GM18517 (cell line): ENCODE results near the gene ARMC2.

Source experiments
- ATAC-seq: cut with Tn5 transposase; IDR thresholded peaks from one replicate; pipeline ENCODE4 v1.9.1; 2021; ENCODE audit warnings: mild to moderate bottlenecking, moderate library complexity; ENCODE audit not compliant: unreplicated experiment

Gene ARMC2

GRCh38 chr6:108982154-108983113 lies 134.2 kb downstream of the ARMC2 start:
- ATAC-seq: no peak

DNA sequence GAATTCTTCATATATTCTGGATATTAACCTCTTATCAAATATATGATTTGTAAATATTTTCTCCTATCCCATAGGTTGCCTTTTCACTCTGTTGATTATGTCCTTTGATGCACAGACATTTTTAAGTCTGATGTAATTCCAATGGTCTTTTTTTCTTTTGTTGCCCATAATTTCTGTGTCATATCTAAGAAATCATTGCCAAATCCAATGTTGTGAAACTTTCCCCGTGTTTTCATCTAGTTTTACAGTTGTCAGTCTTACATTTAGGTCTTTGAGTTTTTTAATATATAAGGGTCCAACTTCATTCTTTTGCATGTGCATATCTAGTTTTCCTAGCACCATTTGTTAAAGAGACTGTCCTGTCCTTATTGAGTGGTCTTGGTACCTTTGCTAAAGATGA lies 134.9 kb downstream of the ARMC2 start:
- ATAC-seq: no peak

DNA sequence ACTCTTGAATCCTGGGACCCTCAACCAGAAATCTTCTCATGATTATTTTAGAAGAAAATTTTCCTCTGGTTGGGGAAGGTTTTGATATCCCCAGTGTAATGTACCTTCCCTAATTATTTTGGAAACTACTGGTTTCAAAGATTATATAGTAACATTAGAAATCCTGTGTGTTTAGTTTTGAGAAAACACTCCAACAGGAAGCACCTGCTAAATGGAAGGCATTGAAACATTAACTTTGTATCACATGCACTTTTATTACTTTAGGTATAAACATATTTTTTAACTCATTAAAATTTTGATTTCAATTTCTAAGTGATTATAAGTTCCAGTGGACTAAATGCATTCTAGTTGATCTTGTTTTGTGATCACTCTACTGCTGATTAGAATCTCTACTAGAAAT lies 137.1 kb downstream of the ARMC2 start:
- ATAC-seq: no peak

GRCh38 chr6:108987156-108987555 lies 138.9 kb downstream of the ARMC2 start:
- no peak for ATAC-seq

DNA sequence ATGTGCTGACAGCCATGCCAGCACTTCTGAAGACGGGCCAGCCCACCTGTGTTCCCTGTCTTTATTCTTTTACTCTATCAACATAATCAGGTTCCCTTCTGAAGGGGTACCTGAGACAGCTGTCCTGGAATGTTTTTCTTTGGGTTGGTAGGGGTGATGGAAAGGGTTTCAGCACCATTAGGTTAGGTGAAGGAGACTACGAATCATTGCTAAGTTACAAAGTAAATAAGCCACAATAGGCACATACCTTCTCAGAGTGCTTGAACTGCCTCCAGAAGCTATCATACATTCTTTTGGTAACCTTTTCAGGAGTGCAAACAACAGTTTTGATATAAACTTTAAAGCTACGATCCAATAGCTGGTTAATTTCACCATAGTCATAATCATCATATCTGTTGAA lies 140.1 kb downstream of the ARMC2 start:
- no peak for ATAC-seq

GRCh38 chr6:108988765-108989164 lies 140.5 kb downstream of the ARMC2 start:
- ATAC-seq: no peak

- ATAC-seq: no peak
These were observed 141.5 kb downstream of the ARMC2 start for GRCh38 chr6:108989700-108990099.

DNA sequence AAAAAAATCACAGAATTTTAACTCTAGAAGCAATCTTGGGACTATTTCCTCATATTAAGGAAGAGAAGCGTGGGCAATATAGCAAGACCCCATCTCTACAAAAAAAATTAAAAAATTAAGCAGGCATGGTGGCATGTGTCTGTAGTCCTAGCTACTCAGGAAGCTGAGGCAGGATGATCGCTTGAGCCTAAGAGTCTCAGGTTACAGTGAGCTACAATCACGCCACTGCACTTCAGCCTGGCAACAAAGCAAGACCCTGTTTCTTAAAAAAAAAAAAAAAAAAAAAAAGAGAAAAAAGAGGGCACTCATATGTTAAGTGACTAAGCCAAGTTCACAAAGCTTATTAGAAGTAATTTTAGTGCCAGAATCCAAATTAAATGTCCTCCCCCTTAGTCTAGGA lies 145.7 kb downstream of the ARMC2 start:
- no peak for ATAC-seq

- ATAC-seq: no peak
These were observed 147.1 kb downstream of the ARMC2 start for GRCh38 chr6:108995296-108995695.

GRCh38 chr6:108996208-108996607 lies 148.0 kb downstream of the ARMC2 start:
- ATAC-seq: no peak

- ATAC-seq: no peak
These were observed 150.3 kb downstream of the ARMC2 start for GRCh38 chr6:108998485-108998884.

DNA sequence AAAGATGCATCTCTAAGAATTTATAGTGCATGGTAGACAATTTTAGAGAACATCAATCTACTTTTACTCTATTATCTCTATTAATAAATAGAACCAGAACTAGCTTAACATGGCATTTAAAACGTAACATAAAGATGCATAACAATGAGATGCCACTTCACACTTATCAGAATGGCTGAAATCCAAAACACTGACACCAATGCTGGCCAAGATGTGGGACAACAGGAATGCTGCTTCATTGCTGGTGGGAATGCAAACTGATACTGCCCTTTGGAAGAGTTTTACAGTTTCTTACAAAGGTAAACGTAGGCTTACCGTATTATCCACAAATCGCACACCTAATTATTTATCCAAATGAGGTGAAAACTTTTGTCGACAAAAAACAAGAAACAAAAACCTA lies 151.2 kb downstream of the ARMC2 start:
- no peak for ATAC-seq

DNA sequence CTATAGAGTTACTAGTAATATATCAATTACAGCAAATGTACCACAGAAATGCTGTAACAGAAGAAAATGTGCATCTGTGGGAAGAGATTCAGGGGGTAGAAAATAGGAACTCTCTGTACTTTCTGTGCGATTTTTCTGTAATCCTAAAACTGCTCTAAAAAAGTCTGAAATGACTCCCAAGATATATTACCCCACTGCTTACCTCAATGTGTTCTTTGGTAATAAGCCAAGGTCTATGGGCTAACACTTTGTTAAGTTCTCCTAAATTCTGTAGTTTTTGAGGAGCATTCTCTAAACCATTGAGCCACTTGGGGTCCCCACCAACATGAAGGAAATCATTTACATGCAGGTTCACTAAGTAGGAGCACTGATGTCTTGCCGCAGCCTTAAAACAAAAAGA lies 152.1 kb downstream of the ARMC2 start:
- no peak for ATAC-seq

GRCh38 chr6:109001291-109001894 lies 153.2 kb downstream of the ARMC2 start:
- ATAC-seq: no peak

DNA sequence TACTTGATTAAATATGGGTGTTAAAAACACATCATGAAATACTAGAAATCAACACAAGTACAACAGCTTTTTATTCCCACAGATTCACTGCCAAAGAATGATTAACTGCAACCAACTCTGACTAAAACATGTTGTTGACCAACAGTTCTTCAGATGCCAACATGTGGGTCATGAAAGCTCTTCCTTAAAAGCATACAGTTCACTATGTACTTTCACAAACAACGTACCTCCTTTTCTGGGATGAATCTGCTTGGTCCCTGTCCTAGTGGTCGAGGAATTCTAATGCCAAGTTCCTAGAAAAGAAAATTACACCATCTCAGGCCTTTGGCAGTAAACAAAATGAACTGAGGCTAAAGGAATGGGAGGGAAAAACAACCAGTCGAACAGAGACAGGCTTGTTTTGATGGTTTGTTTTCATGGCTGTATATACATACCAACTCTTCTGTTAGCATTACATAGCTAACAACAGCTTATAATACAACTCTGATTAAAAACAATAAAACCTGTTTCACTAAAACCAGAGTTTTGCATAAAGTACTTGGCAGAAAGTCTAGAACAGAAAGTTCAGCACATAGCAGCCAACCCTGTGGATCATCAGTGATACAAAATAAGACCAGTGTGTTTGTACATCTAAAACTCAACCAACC lies 154.0 kb downstream of the ARMC2 start:
- no peak for ATAC-seq

DNA sequence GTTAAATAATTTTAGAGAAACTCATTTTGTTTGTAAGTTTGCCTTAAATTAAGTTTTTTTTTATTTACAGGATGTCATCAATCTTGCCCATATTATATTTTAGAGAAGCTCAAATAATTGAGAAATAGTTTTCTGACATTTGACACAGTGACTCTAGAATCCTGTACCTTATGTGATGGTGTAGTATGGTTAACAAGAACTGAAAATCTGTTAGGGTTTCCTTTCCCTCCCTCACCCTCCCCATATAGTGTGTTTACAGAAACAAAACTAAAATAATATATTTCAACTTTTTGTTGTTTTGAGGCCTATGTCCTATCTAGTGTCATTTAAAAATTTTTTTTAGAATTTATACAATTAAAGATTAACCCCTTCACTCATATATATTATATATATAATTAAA lies 154.7 kb downstream of the ARMC2 start:
- ATAC-seq: no peak

GRCh38 chr6:109006818-109007217 lies 158.6 kb downstream of the ARMC2 start:
- ATAC-seq: no peak

- ATAC-seq: no peak
These were observed 159.3 kb downstream of the ARMC2 start for GRCh38 chr6:109007521-109007920.

- ATAC-seq: peak; percentile 44
These were observed 159.8 kb downstream of the ARMC2 start for GRCh38 chr6:109008054-109008453.

- ATAC-seq: peak; percentile 22
These were observed 160.5 kb downstream of the ARMC2 start for GRCh38 chr6:109008537-109009235.
